ENCODE measurements around the gene C18orf32.
"Not testable (repeated sequence)": the region's sequence is repeated elsewhere in the genome, so short reads cannot be mapped to it uniquely, and the experiment has no call there.

The C18orf32 gene

GRCh38 chr18:49479381-49480137, 7.5 kb downstream of the C18orf32 start:
- H3K4me3 ChIP-seq (replicated peaks; ENCODE audit: low read depth, low read length) = no peak overlapping the region
- TF ChIP-seq CTCF (IDR thresholded peaks at IDR 0.05; ENCODE audit: low read length, missing control alignments) = no peak
- peak; percentile 35 for DNase-seq (ENCODE audit: low read depth)

- TF ChIP-seq CTCF (IDR thresholded peaks at IDR 0.05; ENCODE audit: low read length, missing control alignments) = no peak
- DNase-seq (ENCODE audit: low read depth) = peak; percentile 96
- H3K4me3 ChIP-seq (replicated peaks; ENCODE audit: low read depth, low read length) = no peak overlapping the region
These were observed 10.2 kb downstream of the C18orf32 start for GRCh38 chr18:49476664-49477411.

- H3K4me3 ChIP-seq (replicated peaks; ENCODE audit: low read depth, low read length); DNase-seq (ENCODE audit: low read depth): not testable (repeated sequence)
These were observed 12.1 kb downstream of the C18orf32 start for GRCh38 chr18:49474935-49475334.

- no peak for DNase-seq (ENCODE audit: low read depth)
- no peak for TF ChIP-seq CTCF (IDR thresholded peaks at IDR 0.05; ENCODE audit: low read length, missing control alignments)
- H3K4me3 ChIP-seq (replicated peaks; ENCODE audit: low read depth, low read length) = no peak overlapping the region
These were observed 13.3 kb downstream of the C18orf32 start for GRCh38 chr18:49473721-49474120.

- no peak for DNase-seq (ENCODE audit: low read depth)
- TF ChIP-seq CTCF (IDR thresholded peaks at IDR 0.05; ENCODE audit: low read length, missing control alignments) = no peak
- H3K4me3 ChIP-seq (replicated peaks; ENCODE audit: low read depth, low read length) = no peak overlapping the region
These were observed 14.6 kb downstream of the C18orf32 start for GRCh38 chr18:49472459-49472858.

GRCh38 chr18:49471532-49471931, 15.5 kb downstream of the C18orf32 start:
- TF ChIP-seq CTCF (IDR thresholded peaks at IDR 0.05; ENCODE audit: low read length, missing control alignments) = no peak
- no peak for DNase-seq (ENCODE audit: low read depth)
- no peak overlapping the region for H3K4me3 ChIP-seq (replicated peaks; ENCODE audit: low read depth, low read length)

- no peak for TF ChIP-seq CTCF (IDR thresholded peaks at IDR 0.05; ENCODE audit: low read length, missing control alignments)
- no peak overlapping the region for H3K4me3 ChIP-seq (replicated peaks; ENCODE audit: low read depth, low read length)
- no peak for DNase-seq (ENCODE audit: low read depth)
These were observed 19.4 kb downstream of the C18orf32 start for GRCh38 chr18:49467599-49467998.
